Pancreas (tissue), 10 donors: ENCODE data around the gene PLAU. TPM values are rescaled to one million over a fixed set of nuclear protein-coding genes. Genes with fewer than 3 reads are reported as not detected.
A peak's percentile ranks its signal among the peaks of the same experiment; 100 is the strongest.
"Not testable (repeated sequence)": the region's sequence is repeated elsewhere in the genome, so short reads cannot be mapped to it uniquely, and the experiment has no call there.

Source experiments
- ATAC-seq, 4 donors: fragments of 200-7000 bp; cut with Tn5 transposase; one replicate each; pipeline versions ENCODE4 v1.8.0 to v1.9.1; 2020; ENCODE audit warnings: mild to moderate bottlenecking in 4 of 4, moderate library complexity in 4 of 4
- DNase-seq, 6 donors: peaks; one replicate each; pipeline ENCODE4 v3.0.0-alpha.2; 2020
- FAIRE-seq: peaks from 2 replicates; lab custom pipeline; 2012; peaks lifted over from hg19 to GRCh38; lab: Jason Lieb, UNC
- H3K27ac ChIP-seq, 4 donors: fragments of 200-600 bp; sonication (generic); 1 replicate in 3 of 4; 2 replicates in 1 of 4; pipeline versions ENCODE4 v1.5.0 to v1.8.0; 2020
- H3K27me3 ChIP-seq, 4 donors: fragments of 200-600 bp; one replicate each; pipeline ENCODE4 v1.8.0; 2021
- H3K36me3 ChIP-seq, 3 donors: fragments of 200-600 bp; sonication (generic) in 1 of 3; one replicate each; pipeline versions ENCODE4 v1.5.0 to v1.8.0; 2020 to 2021
- H3K4me1 ChIP-seq, 3 donors: fragments of 200-600 bp; one replicate each; pipeline ENCODE4 v1.8.0; 2021
- H3K4me3 ChIP-seq, 4 donors: fragments of 200-600 bp; sonication (generic) in 2 of 4; one replicate each; pipeline versions ENCODE4 v1.5.0 to v1.8.0; 2020 to 2021
- H3K9me3 ChIP-seq, 4 donors: fragments of 200-600 bp; one replicate each; pipeline ENCODE4 v1.8.0; 2021
- CTCF ChIP-seq, 4 donors: fragments of 200-600 bp; sonication (generic) in 3 of 4; IDR thresholded peaks; one replicate each; pipeline versions ENCODE4 v1.5.0 to v1.8.0; 2021; ENCODE audit warnings: antibody characterized with exemption in 4 of 4
- WGBS, 2 donors: extraction: QIAGEN DNeasy Blood & Tissue Kit; methylation state at CpG; one replicate each; pipeline ENCODE4 v1.1.7; 2013; 5-methylcytosine and 5-hydroxymethylcytosine counted together
- intact Hi-C, 3 donors: fragments of 100-400 bp; cut with DNase I; formaldehyde crosslinking; loops; one replicate each; pipeline versions ENCODE4 v1.11.1 to v1.14.2; 2022
- polyA plus RNA-seq, 2 donors: library from polyadenylated mRNA; stranded (reverse); fragments of 200-250 nt; gene quantifications; one replicate each; pipeline ENCODE4 v1.2.3, GENCODE V29; 2013
- total RNA-seq, 6 donors: library from RNA; stranded (reverse); fragmentation: NEBNext Ultra II Directional in 4 of 6; extraction: Animal tissue kit (Norgen Biotek cat#: 25700) in 4 of 6; gene quantifications; one replicate each; pipeline versions ENCODE4 v1.2.1 to v1.2.4, GENCODE V29; 2021 to 2023
- donor health status: healthy with polysubstance abuse.
- donor health status: DM: no; HTN: no; CAD: no; lungs with moderate emphysema.
- donor health status: DM: no; HTN: no; CAD: no.
- donor health status: control.
- donor health status: control.
- donor health status: Bipolar disorder and iron deficiency.
- donor health status: DM: yes; HTN: yes; CAD: no.
- donor health status: DM: no; HTN: no; CAD: no.
- donor health status: DM: no; HTN: no; CAD: no.
- donor health status: DM: yes; HTN: yes; CAD: no.

Gene PLAU
- total and polyA plus RNA-seq, 8 donors, result 1.5 to 16.3 (median 3.6) TPM

- TF ChIP-seq CTCF (IDR thresholded peaks at IDR 0.05), result no peak
- Histone ChIP-seq H3K4me1 (peaks cover 13 to 17% (median 16%) of the 10 kb centered on the region in 3 donors), H3K27me3 (no peaks in the 10 kb centered on the region), H3K36me3 (no peaks in the 10 kb centered on the region), H3K4me3 (no peak overlapping the region), H3K9me3 (no peaks in the 10 kb centered on the region), H3K27ac (no peak overlapping the region)
- 74 to 75% methylated on average over 10 of the region's 10 CpGs for WGBS, 2 donors
- intact Hi-C loops, result loop anchor here in 1 of 3 donors (5.0 kb wide), 1 partner anchor 45 kb away; no protein-coding TSS in a partner anchor
- ATAC-seq, result no peak
- no peak for DNase-seq
- FAIRE-seq, result no peak
Observed at GRCh38 chr10:73892310-73893030, 18.5 kb upstream of the PLAU start.

- Histone ChIP-seq H3K27me3 (no peaks in the 10 kb centered on the region), H3K4me3 (no peak overlapping the region), H3K9me3 (no peaks in the 10 kb centered on the region), H3K4me1 (peaks cover 6 to 8% (median 6%) of the 10 kb centered on the region in 3 donors), H3K27ac (no peak overlapping the region), H3K36me3 (no peaks in the 10 kb centered on the region)
- no peak for TF ChIP-seq CTCF (IDR thresholded peaks at IDR 0.05)
- intact Hi-C loops, result loop anchor here in 1 of 3 donors (5.0 kb wide), 1 partner anchor 44 kb away; no protein-coding TSS in a partner anchor
- DNase-seq (no peak), ATAC-seq (no peak), FAIRE-seq (no peak)
- 79 to 85% methylated on average over 8 of the region's 8 CpGs for WGBS, 2 donors
Observed at GRCh38 chr10:73893426-73893825, 17.5 kb upstream of the PLAU start.

- DNase-seq, result no peak
- 77 to 85% methylated on average over 6 of the region's 6 CpGs for WGBS, 2 donors
- no peaks in the 10 kb centered on the region for H3K27me3 ChIP-seq
- H3K36me3 ChIP-seq, result no peaks in the 10 kb centered on the region
- FAIRE-seq, result no peak
- ATAC-seq, result peak in 1 of 4 donors; percentile 14
- intact Hi-C loops, result loop anchor here in 1 of 3 donors (5.0 kb wide), 1 partner anchor 43 kb away; no protein-coding TSS in a partner anchor
- no peaks in the 10 kb centered on the region for H3K9me3 ChIP-seq
- peaks cover 0 to 9% (median 4%) of the 10 kb centered on the region in 3 donors for H3K4me1 ChIP-seq
- no peak overlapping the region for H3K27ac ChIP-seq
- no peak for TF ChIP-seq CTCF (IDR thresholded peaks at IDR 0.05)
- no peak overlapping the region for H3K4me3 ChIP-seq
Observed at GRCh38 chr10:73894245-73894971, 16.5 kb upstream of the PLAU start.

GRCh38 chr10:73895381-73895780, 15.6 kb upstream of the PLAU start:
- FAIRE-seq, H3K9me3 ChIP-seq, intact Hi-C loops, H3K36me3 ChIP-seq, H3K27ac ChIP-seq, DNase-seq, ATAC-seq, H3K4me3 ChIP-seq, H3K27me3 ChIP-seq: not testable (repeated sequence)
- H3K4me1 ChIP-seq, result peaks cover 0 to 14% (median 4%) of the 10 kb centered on the region in 3 donors
- 95 to 96% methylated on average over 9 of the region's 9 CpGs for WGBS, 2 donors

- ATAC-seq (no peak), FAIRE-seq (no peak), DNase-seq (no peak)
- Histone ChIP-seq H3K9me3 (no peaks in the 10 kb centered on the region), H3K4me3 (no peak overlapping the region), H3K27ac (no peak overlapping the region), H3K4me1 (peaks cover 0 to 17% (median 4%) of the 10 kb centered on the region in 3 donors), H3K36me3 (no peaks in the 10 kb centered on the region), H3K27me3 (no peaks in the 10 kb centered on the region)
- intact Hi-C loops, result no loop called here
- no peak for TF ChIP-seq CTCF (IDR thresholded peaks at IDR 0.05)
- WGBS, 2 donors, result 79 to 93% methylated on average over 1 of the region's 1 CpG
Observed at GRCh38 chr10:73897693-73898092, 13.2 kb upstream of the PLAU start.
